Measurements from ENCODE around the gene MAST4. TPM values are rescaled to one million over a fixed set of nuclear protein-coding genes. Genes with fewer than 3 reads are reported as not detected.

MAST4 gene
- total and polyA plus RNA-seq, 2 of the 8 experiments (the other 6 are each of a cell fraction or from before 2014, with no cell fraction given) = 1.5 to 2.6 TPM

DNA sequence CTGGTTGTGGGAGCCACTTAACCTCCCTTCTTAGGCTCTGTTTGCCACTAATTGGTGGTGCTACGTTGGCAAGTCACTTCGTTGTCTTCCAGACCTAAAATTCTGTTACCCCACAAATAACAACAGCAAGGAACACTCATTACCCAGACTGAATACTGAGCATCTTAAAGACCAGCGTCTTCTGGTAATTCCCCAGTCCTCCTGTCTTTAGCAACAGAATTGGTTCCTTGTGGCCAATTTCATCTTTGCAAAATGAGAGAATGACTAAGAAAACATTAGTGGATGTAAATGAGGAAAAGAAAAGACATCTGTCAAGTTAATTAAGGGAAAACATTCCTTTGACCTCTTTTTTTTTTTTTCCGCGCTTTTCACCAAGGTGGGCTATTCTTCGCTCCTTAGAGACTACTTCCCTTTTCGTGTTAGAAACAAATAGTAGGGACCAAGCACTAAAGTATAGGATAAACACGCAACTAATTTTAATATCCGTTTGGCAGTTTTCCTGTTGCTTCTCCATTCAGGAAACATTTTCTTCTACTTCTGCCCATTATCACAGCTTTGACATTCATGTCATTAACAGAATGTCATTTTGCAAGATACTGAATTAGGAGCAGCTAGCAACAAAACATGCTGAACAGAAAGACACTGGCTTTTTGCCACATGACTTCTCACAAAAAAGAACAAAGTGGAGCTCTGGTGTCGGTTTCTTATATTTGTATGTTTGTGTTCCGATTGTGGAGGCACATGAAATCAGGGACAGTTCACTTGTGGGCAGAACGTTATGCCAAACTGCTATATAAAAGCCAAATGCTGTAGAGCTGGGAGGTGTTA lies 446.2 kb downstream of the MAST4 start:
- Histone ChIP-seq H4K20me1 (replicated peaks in 1 of 2; ENCODE audit: control insufficient read depth in 1 of 2, insufficient read depth in 2 of 2, low read length in 2 of 2) (no peaks in the 10 kb centered on the region), H3K4me3 (ENCODE audit: extremely low read depth in 1 of 4, insufficient read depth in 2 of 4, low read depth in 3 of 4, low read length in 4 of 4) (no peak overlapping the region), H3K27me3 (replicated peaks in 1 of 4; ENCODE audit: control insufficient read depth in 3 of 4, extremely low read depth in 1 of 4, insufficient read depth in 3 of 4, low read length in 3 of 4) (peaks cover 0 to 6% (median 2%) of the 10 kb centered on the region in 4 experiments; a peak in 5 of 7 replicates), H3K79me2 (ENCODE audit: control insufficient read depth in 1 of 2, insufficient read depth in 2 of 2, low read length in 2 of 2) (no peaks in the 10 kb centered on the region), H3K79me1 (ENCODE audit: low read depth, low read length) (no peaks in the 10 kb centered on the region), H2AK5ac (ENCODE audit: low read depth, low read length) (no peak overlapping the region), H4K91ac (replicated peaks; ENCODE audit: insufficient read length, low read length) (no peak overlapping the region), H2BK15ac (ENCODE audit: low read length) (no peak overlapping the region), H3K14ac (ENCODE audit: insufficient read length) (no peak overlapping the region), H3K9me3 (ENCODE audit: insufficient read depth in 2 of 2, low read depth in 1 of 2, low read length in 1 of 2) (no peaks in the 10 kb centered on the region), H3K4me1 (replicated peaks in 1 of 4; ENCODE audit: control insufficient read depth in 3 of 4, insufficient read depth in 4 of 4, low read length in 3 of 4) (peaks cover 0 to 4% (median 1%) of the 10 kb centered on the region in 4 experiments; a peak in 3 of 7 replicates), H3K9ac (replicated peaks in 1 of 4; ENCODE audit: extremely low read depth in 1 of 4, low read depth in 3 of 4, low read length in 3 of 4) (no peak overlapping the region), H3K4ac (replicated peaks; ENCODE audit: insufficient read length, low read depth, low read length) (no peak overlapping the region), H2BK5ac (ENCODE audit: low read depth, low read length) (no peak overlapping the region), H4K5ac (ENCODE audit: insufficient read length, low read depth, low read length) (no peak overlapping the region), H3K18ac (ENCODE audit: extremely low read depth, low read length) (no peak overlapping the region), H3K36me3 (ENCODE audit: control insufficient read depth in 2 of 4, insufficient read depth in 4 of 4, low read length in 3 of 4) (no peaks in the 10 kb centered on the region), H3K23me2 (ENCODE audit: low read depth, low read length) (no peaks in the 10 kb centered on the region), H3K23ac (ENCODE audit: insufficient read length) (no peak overlapping the region), H2AFZ (ENCODE audit: low read length) (no peak overlapping the region), H2BK120ac (replicated peaks; ENCODE audit: low read depth, low read length) (no peak overlapping the region), H3K27ac (ENCODE audit: low read depth, low read length) (no peak overlapping the region), H4K8ac (ENCODE audit: extremely low read depth, insufficient read depth, low read length) (no peak overlapping the region), H2BK20ac (ENCODE audit: low read length) (no peak overlapping the region), H3K4me2 (ENCODE audit: insufficient read depth in 1 of 2, low read depth in 2 of 2, low read length in 2 of 2) (no peak overlapping the region; a peak in 1 of 4 replicates), H3K56ac (replicated peaks; ENCODE audit: insufficient read length, low read depth, low read length) (no peak overlapping the region), H2BK12ac (ENCODE audit: low read depth, low read length) (no peak overlapping the region)
- no peak for DNase-seq (ENCODE audit: low read depth in 1 of 2, low spot score in 2 of 2)
- no peak for TF ChIP-seq HDAC6 (IDR thresholded peaks at IDR 0.05; ENCODE audit: low read depth, low read length)
- no peak for TF ChIP-seq SUZ12 (IDR thresholded peaks at IDR 0.05; ENCODE audit: low read length)
- no peak for TF ChIP-seq NRF1 (IDR thresholded peaks at IDR 0.05; ENCODE audit: low read depth, low read length)
- TF ChIP-seq KDM1A (IDR thresholded peaks at IDR 0.05; ENCODE audit: borderline replicate concordance, low read length) = no peak
- TF ChIP-seq CBX8 (IDR thresholded peaks at IDR 0.05; ENCODE audit: borderline replicate concordance, low read depth, low read length) = no peak
- ChIA-PET POLR2A (ENCODE audit: partially characterized antibody) (no interaction called here), CTCF (ENCODE audit: partially characterized antibody) (no interaction called here)
- no peak for FAIRE-seq
- 41% methylated on average over 11 of the region's 12 CpGs; no CpG with 5 or more reads in 1 of the 2 experiments for whole genome bisulfite sequencing, 2 experiments (ENCODE audit: extremely low coverage in 1 of 2, insufficient coverage in 1 of 2, insufficient read length in 1 of 2, insufficient replicate concordance in 2 of 2, low coverage in 1 of 2, low lambda C conversion rate in 2 of 2, missing lambda C conversion rate in 1 of 2)

Data from H1 (cell line).